NOMO-1 (cell line): Measurements from ENCODE around the gene RAVER1.
"Not testable (repeated sequence)": the region's sequence is repeated elsewhere in the genome, so short reads cannot be mapped to it uniquely, and the experiment has no call there.

Source experiments
- DNase-seq, 2 experiments: peaks; one replicate each; lab custom pipeline; 2025; ENCODE audit not compliant: unreplicated experiment in 2 of 2; lab: John Stamatoyannopoulos, UW

RAVER1 gene

DNA sequence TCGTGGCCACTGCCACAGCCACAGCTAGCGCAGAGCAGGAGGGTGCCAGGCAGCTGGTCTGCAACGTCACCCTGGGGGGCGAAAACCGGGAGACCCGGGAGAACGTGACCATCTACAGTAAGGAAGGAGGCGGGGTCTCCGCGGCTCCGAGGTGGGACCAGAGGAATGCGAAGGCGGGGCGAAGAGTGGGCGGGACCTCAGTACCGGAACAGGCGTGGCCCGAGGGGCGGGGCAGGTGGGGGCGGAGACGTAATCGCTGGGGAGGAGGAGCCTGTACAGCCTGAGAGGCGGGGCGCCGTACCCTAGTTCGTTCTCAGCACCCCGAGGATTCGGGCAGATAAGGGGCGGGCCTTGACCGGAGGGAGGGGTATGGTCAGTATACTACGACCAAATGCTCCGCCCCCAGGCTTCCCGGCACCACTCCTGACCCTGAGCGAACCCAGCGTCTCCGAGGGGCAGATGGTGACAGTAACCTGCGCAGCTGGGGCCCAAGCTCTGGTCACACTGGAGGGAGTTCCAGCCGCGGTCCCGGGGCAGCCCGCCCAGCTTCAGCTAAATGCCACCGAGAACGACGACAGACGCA is 41.0 kb downstream of the RAVER1 start:
- peak; percentile 39 to 58 for DNase-seq

DNA sequence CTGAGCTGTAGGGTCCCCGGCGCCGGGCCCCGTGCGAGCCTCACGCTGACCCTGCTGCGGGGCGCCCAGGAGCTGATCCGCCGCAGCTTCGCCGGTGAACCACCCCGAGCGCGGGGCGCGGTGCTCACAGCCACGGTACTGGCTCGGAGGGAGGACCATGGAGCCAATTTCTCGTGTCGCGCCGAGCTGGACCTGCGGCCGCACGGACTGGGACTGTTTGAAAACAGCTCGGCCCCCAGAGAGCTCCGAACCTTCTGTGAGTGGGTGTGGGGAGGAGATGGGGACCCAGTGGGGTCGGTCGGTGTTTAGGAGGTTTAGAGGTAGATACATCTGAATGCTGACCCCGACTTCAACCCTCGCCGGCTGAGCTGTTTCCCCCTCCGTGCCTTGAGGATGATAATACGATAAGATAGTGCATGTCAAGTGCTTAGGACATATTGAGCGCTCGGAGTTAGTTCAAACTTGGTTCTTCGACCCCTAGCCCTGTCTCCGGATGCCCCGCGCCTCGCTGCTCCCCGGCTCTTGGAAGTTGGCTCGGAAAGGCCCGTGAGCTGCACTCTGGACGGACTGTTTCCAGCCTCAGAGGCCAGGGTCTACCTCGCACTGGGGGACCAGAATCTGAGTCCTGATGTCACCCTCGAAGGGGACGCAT is 41.6 kb downstream of the RAVER1 start:
- DNase-seq = no peak

DNA sequence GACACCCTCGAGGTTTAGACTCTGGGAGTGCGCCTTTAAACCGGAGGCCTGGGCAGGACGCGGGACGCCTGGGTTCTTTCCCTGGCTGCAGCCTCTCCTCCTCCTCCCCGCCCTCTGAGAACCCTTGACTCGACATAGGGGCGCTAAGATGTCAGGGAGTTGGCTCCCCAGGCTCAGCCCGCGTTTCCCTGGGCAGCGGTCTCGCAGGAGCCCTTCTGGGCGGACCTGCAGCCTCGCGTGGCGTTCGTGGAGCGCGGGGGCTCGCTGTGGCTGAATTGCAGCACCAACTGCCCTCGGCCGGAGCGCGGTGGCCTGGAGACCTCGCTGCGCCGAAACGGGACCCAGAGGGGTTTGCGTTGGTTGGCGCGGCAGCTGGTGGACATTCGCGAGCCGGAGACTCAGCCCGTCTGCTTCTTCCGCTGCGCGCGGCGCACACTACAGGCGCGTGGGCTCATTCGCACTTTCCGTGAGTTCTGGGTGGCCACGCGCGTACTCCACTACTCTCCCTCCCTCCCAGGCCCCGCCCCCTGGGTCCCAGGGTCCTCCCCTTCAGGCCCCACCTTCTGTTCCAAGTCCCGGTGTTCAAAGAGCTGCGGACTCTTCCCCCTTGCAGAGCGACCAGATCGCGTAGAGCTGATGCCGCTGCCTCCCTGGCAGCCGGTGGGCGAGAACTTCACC is 42.3 kb downstream of the RAVER1 start:
- DNase-seq = peak in 1 of 2 experiments; percentile 33

DNA sequence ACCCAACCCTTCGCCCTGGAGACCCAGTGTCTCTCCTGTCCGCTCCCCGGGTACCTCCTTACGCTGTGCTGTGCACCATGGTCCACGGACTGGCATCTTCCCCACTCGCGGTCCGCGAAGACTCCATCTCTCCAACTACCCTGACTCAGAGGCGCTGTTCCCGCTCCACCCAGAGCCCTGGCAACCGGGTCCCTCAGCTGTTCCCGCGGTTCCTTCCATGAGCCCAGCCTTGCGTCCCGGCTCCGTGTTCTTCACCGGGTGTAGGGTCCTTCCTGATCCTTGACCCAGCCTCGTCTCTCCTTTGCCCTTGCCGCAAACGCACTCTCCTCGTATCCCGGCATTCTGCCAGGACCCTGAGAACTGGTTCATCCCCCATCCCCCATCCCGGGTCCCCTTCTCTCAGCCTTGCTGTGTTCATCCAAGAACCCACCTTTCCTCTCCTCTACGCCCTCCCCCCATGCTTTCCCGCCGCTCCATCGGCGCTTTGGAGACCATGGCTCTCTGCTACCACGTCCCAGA is 42.9 kb downstream of the RAVER1 start:
- DNase-seq = no peak

DNA sequence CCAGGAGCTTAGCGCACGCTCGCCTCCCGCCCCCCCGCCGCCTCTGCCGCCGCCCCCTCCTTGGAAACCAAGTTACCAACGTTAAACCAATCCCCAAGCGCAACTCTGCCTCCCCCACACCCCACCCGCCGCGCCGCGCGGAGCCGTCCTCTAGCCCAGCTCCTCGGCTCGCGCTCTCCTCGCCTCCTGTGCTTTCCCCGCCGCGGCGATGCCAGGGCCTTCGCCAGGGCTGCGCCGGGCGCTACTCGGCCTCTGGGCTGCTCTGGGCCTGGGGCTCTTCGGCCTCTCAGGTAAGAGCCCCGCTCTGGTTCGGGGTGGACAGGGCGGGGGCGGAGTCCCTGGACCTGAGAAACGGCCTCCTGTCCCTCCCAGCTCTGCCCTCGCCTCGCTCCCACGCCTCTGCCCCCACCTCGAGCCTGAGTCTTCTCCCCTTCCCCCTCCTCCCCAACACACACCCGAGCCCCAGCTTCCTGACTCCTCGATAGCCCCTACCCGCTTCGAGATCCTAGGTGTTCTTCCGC is 43.4 kb downstream of the RAVER1 start, which contains the start of gene ICAM5:
ICAM5 (plus strand) TSS at position 117 of the 521 bp plus-strand sequence; CDS start at position 209, 92 bp downstream.
- DNase-seq = no peak

DNA sequence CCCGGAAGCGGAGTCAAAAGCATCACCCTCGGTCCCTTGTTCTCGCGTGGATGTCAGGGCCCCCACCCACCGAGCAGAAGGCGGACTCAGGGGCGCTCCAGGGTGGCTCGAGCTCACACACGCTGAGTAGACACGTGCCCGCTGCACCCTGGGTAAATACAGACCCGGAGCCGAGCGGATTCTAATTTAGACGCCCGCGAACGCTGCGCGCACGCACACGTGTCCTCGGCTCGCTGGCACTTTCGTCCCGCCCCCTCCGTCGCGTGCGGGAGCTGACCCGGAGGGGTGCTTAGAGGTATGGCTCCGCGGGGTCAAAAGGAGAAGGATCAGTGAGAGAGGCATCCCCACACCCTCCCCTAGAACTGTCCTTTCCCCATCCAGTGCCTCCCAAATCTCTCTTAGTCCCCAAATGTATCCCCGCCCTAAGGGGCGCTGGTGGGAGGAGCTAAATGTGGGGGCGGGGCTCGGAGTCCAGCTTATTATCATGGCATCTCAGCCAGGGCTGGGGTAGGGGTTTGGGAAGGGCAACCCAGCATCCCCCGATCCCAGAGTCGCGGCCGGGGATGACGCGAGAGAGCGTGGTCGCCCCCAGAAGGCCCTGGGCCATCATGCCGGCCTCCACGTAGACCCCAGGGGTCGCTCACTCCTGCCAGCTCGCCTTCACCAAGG is 44.0 kb downstream of the RAVER1 start:
- peak in 1 of 2 experiments; percentile 23 for DNase-seq

DNA sequence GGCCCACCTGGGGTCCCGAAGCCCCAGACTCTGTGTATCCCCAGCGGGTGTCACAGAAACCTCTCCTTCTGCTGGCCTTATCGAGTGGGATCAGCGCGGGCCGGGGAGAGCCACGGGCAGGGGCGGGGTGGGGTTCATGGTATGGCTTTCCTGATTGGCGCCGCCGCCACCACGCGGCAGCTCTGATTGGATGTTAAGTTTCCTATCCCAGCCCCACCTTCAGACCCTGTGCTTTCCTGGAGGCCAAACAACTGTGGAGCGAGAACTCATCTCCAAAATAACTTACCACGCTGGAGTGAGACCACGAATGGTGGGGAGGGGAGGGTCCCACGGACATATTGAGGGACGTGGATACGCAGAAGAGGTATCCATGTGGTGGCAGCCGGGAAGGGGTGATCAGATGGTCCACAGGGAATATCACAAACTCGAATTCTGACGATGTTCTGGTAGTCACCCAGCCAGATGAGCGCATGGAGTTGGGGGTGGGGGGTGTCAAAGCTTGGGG is 44.6 kb downstream of the RAVER1 start:
- no peak for DNase-seq

DNA sequence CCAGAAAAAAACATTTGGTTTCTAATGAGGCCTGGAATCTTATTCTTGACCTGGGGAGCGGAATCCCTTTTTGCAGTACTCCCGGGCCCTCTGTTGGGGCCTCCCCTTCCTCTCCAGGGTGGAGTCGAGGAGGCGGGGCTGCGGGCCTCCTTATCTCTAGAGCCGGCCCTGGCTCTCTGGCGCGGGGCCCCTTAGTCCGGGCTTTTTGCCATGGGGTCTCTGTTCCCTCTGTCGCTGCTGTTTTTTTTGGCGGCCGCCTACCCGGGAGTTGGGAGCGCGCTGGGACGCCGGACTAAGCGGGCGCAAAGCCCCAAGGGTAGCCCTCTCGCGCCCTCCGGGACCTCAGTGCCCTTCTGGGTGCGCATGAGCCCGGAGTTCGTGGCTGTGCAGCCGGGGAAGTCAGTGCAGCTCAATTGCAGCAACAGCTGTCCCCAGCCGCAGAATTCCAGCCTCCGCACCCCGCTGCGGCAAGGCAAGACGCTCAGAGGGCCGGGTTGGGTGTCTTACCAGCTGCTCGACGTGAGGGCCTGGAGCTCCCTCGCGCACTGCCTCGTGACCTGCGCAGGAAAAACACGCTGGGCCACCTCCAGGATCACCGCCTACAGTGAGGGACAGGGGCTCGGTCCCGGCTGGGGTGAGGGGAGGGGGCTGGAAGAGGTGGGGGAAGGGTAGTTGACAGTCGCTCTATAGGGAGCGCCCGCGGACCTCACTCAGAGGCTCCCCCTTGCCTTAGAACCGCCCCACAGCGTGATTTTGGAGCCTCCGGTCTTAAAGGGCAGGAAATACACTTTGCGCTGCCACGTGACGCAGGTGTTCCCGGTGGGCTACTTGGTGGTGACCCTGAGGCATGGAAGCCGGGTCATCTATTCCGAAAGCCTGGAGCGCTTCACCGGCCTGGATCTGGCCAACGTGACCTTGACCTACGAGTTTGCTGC is 46.3 kb downstream of the RAVER1 start, which contains the start of gene ICAM4:
ICAM4 (plus strand) TSS at position 153 of the 935 bp plus-strand sequence; CDS start at position 211, 58 bp downstream.
- peak; percentile 67 to 76 for DNase-seq

DNA sequence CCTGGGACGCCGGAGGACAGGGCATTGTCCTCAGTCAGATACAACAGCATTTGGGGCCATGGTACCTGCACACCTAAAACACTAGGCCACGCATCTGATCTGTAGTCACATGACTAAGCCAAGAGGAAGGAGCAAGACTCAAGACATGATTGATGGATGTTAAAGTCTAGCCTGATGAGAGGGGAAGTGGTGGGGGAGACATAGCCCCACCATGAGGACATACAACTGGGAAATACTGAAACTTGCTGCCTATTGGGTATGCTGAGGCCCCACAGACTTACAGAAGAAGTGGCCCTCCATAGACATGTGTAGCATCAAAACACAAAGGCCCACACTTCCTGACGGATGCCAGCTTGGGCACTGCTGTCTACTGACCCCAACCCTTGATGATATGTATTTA is 47.9 kb downstream of the RAVER1 start:
- DNase-seq = peak; percentile 15 to 25

DNA sequence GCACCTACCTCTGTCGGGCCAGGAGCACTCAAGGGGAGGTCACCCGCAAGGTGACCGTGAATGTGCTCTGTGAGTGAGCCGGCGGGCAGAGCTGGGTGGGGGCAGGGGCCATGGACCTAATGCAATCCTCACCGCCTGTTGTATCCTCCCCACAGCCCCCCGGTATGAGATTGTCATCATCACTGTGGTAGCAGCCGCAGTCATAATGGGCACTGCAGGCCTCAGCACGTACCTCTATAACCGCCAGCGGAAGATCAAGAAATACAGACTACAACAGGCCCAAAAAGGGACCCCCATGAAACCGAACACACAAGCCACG is 48.4 kb downstream of the RAVER1 start:
- no peak for DNase-seq

DNA sequence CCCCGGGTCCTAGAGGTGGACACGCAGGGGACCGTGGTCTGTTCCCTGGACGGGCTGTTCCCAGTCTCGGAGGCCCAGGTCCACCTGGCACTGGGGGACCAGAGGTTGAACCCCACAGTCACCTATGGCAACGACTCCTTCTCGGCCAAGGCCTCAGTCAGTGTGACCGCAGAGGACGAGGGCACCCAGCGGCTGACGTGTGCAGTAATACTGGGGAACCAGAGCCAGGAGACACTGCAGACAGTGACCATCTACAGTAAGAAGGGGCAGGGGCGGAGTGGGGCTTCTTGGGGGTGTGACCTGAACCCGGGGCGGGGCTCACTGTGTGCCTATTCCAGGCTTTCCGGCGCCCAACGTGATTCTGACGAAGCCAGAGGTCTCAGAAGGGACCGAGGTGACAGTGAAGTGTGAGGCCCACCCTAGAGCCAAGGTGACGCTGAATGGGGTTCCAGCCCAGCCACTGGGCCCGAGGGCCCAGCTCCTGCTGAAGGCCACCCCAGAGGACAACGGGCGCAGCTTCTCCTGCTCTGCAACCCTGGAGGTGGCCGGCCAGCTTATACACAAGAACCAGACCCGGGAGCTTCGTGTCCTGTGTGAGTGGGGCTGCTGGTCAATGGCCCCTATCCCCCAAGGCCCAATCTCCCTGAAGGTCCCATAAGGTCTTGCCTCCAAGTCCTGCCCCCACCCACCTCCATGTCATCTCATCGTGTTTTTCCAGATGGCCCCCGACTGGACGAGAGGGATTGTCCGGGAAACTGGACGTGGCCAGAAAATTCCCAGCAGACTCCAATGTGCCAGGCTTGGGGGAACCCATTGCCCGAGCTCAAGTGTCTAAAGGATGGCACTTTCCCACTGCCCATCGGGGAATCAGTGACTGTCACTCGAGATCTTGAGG is 49.0 kb downstream of the RAVER1 start:
- DNase-seq = no peak

DNA sequence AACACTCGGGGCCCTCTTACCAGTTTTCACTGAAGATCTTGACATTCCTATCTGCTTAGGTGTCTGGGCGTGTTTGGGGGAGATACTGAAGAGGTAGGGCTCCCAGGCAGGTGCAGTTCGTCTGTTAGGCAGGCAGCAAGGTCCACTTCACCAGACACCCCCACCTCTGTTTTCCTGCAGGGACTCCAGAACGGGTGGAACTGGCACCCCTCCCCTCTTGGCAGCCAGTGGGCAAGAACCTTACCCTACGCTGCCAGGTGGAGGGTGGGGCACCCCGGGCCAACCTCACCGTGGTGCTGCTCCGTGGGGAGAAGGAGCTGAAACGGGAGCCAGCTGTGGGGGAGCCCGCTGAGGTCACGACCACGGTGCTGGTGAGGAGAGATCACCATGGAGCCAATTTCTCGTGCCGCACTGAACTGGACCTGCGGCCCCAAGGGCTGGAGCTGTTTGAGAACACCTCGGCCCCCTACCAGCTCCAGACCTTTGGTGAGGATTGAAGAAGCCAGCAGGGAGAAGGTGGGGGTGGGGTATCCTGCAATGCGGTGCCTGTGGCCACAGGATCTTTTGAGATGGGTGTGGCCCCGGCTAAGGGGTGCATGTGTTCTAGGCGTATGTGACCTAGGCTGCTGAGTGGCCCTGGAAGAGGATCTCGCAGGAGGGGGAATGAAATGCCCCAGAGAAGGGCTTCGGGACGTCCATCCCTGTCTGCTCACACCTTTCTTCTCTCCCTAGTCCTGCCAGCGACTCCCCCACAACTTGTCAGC is 49.8 kb downstream of the RAVER1 start:
- DNase-seq = no peak

DNA sequence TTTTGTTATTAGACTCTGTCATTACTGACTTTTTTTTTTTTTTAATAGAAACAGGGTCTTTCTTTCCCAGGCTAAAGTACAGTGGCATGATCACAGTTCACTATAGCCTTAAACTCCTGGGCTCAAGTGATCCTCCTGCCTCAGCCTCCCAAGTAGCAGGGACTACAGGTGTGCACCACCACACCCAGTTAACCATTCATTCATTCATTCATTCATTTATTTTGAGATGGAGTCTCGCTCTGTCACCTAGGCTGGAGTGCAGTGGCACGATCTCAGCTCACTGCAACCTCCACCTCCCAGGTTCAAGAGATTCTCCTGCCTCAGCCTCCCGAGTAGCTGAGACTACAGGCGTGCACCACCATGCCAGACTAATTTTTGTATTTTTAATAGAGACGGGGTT is 51.3 kb downstream of the RAVER1 start:
- DNase-seq = not testable (repeated sequence)

DNA sequence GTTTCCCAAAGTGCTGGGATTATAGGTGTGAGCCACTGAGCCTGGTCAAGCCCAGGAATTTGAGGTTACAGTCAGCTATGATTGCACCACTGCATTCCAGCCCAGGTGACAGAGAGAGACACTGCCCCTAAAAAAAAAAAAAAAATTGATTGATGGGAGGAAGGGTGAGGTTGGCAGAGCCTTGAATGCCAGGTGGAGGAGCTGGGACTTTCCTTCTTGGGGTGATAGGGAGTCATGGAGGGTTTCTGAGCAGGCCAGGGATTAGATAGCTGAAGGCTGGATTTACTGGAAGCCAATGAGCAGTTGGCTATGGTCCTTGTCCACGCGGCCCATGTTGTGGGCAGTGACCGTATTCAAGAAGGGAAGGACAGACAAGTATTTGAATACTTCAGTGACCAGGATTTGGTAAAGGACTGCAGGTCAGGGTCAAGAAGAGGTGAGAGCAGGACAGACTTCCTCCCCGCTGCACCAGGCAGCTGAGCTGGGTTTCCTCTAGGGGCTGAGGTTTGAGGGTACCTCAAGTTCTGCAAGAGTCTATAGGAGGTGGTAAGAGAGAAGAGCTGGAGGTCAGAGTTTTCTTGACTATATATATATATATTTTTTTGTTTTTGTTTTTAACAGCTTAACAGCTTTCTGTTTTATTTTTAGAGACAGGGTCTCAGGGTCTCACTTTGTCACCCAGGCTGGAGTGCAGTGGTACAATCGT is 53.4 kb downstream of the RAVER1 start:
- DNase-seq = no peak

DNA sequence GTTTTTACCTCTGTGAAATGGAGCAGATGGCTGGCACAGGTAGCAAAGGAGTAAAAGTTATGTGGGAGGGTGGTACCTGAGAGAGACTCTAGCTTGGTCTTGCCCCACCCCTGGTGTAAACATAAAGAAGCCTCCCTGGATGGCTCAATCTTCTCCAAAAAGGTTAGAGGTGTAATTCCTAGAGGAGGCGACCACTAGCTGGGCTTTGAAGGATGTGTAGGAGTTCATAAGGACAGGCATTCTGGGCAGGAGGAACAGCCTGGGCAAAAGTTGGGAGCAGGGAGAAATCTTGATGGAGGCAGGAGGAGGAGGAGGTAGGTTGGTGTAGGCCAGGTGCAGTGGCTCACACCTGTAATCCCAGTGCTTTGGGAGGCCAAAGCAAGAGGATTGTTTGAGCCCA is 54.4 kb downstream of the RAVER1 start:
- DNase-seq = no peak

DNA sequence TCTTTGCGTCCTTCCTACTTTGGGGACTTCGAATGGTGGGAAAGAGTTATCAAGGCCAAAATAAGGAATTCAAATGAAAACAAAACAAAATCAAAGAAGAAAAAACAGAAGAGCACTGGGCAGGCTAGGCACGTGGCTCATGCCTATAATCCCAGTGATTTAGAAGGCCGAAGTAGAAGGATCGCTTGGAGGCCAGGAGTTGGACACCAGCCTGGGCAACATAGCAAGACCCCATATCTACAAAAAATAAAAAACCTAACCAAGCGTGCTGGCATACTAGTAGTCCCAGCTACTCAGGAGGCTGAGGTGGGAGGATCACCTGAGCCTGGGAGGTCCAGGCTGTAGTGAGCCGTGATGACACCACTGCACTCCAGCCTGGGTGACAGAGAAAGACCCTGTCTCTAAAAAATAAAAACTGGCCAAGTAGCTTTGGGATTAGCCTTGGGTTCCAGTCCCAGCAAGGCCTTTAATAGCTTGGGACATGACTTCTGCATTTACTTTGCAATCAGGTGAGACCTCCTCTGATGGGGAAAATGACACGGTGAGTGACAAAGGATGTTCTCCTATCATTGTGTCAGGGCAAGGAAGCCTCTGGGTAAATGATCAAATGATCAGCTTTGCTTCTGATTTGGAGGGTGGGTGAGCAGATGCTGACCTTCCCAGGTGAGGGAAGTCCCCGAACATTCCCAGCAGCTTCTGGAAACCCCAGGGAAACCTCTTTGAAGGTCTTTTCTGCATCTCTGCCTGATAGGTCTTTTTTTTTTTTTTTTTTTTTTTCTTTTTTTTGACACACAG is 55.3 kb downstream of the RAVER1 start:
- DNase-seq = no peak

DNA sequence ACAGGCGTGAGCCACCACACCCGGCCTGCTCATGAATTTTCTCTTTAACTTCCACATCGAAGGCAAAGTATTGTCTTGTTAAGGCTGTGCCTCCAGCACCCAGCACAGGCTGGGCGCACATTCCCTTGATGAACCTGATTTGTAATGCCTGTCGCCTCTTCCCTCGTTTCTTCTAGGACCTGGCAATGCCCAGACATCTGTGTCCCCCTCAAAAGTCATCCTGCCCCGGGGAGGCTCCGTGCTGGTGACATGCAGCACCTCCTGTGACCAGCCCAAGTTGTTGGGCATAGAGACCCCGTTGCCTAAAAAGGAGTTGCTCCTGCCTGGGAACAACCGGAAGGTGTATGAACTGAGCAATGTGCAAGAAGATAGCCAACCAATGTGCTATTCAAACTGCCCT is 58.7 kb downstream of the RAVER1 start:
- DNase-seq = no peak
